Measurements from ENCODE around the gene FOXE3.

- TF ChIP-seq HNRNPH1 (optimal IDR thresholded peaks at IDR 0.05; ENCODE audit: low read depth, low read length) (no peak), ZNF239 (CRISPR knock-in tag; IDR thresholded peaks at IDR 0.05) (no peak), CCAR2 (IDR thresholded peaks at IDR 0.05; ENCODE audit: low read depth, low read length) (no peak), EP300 (IDR thresholded peaks at IDR 0.05; ENCODE audit: low read length) (no peak)
These were observed 23.1 kb downstream of the FOXE3 start for GRCh38 chr1:47439017-47439818.

All from K562 (cell line).